HEK293 (cell line): Measurements from ENCODE around the gene WDR17.

Experiments
- IKZF3 ChIP-seq: fragments of 450-650 bp; IDR thresholded peaks from 2 replicates; pipeline ENCODE4 v1.5.0; 2018; ENCODE audit warnings: missing biosample characterization, mild to moderate bottlenecking, missing genetic modification characterization, moderate library complexity
- OSR2 ChIP-seq: fragments of 450-650 bp; formaldehyde crosslinking; IDR thresholded peaks from 2 replicates; pipeline ENCODE4 v1.5.1; 2016; ENCODE audit warnings: missing biosample characterization, missing genetic modification characterization
- PRDM4 ChIP-seq: fragments of 450-650 bp; formaldehyde crosslinking; IDR thresholded peaks from 2 replicates; pipeline ENCODE4 v1.5.1; 2017; ENCODE audit warnings: missing biosample characterization, missing genetic modification characterization
- SCRT2 ChIP-seq: fragments of 450-650 bp; formaldehyde crosslinking; IDR thresholded peaks from 2 replicates; pipeline ENCODE4 v1.5.1; 2016; ENCODE audit warnings: missing biosample characterization, missing genetic modification characterization
- SP3 ChIP-seq: fragments of 450-650 bp; formaldehyde crosslinking; IDR thresholded peaks from 2 replicates; pipeline ENCODE4 v1.5.1; 2016; ENCODE audit warnings: missing biosample characterization, missing genetic modification characterization
- WT1 ChIP-seq: fragments of 450-650 bp; formaldehyde crosslinking; IDR thresholded peaks from 2 replicates; pipeline ENCODE4 v1.5.1; 2016; ENCODE audit warnings: missing biosample characterization, missing genetic modification characterization
- ZFP3 ChIP-seq: fragments of 450-650 bp; formaldehyde crosslinking; IDR thresholded peaks from 2 replicates; pipeline ENCODE4 v1.5.1; 2016; ENCODE audit warnings: low read depth, missing biosample characterization, missing genetic modification characterization
- ZNF148 ChIP-seq: fragments of 450-650 bp; formaldehyde crosslinking; IDR thresholded peaks from 2 replicates; pipeline ENCODE4 v1.5.0; 2017; ENCODE audit warnings: missing biosample characterization, missing genetic modification characterization, borderline replicate concordance
- ZNF24 ChIP-seq: fragments of 450-650 bp; formaldehyde crosslinking; IDR thresholded peaks from 2 replicates; pipeline ENCODE4 v1.5.1; 2016; ENCODE audit warnings: missing biosample characterization, missing genetic modification characterization
- ZNF518A ChIP-seq: fragments of 450-650 bp; formaldehyde crosslinking; conservative IDR thresholded peaks from 2 replicates; pipeline ENCODE4 v1.5.1; 2016; ENCODE audit warnings: low read depth, missing biosample characterization, missing genetic modification characterization
- ZNF548 ChIP-seq: fragments of 450-650 bp; formaldehyde crosslinking; IDR thresholded peaks from 2 replicates; pipeline ENCODE4 v1.5.1; 2016; ENCODE audit warnings: missing biosample characterization, missing genetic modification characterization
- ZNF580 ChIP-seq: fragments of 450-650 bp; formaldehyde crosslinking; IDR thresholded peaks from 2 replicates; pipeline ENCODE4 v1.5.1; 2016; ENCODE audit warnings: missing biosample characterization, missing genetic modification characterization
- ZNF629 ChIP-seq: fragments of 450-650 bp; formaldehyde crosslinking; IDR thresholded peaks from 2 replicates; pipeline ENCODE4 v1.5.1; 2017; ENCODE audit warnings: missing biosample characterization, missing genetic modification characterization
- ZNF639 ChIP-seq: fragments of 450-650 bp; formaldehyde crosslinking; IDR thresholded peaks from 2 replicates; pipeline ENCODE4 v1.5.1; 2016; ENCODE audit warnings: missing biosample characterization, missing genetic modification characterization
- ZNF692 ChIP-seq: fragments of 450-650 bp; formaldehyde crosslinking; IDR thresholded peaks from 2 replicates; pipeline ENCODE4 v1.5.1; 2016; ENCODE audit warnings: missing biosample characterization, missing genetic modification characterization
- ZNF768 ChIP-seq: fragments of 450-650 bp; formaldehyde crosslinking; IDR thresholded peaks from 2 replicates; pipeline ENCODE4 v1.5.1; 2018; ENCODE audit warnings: missing biosample characterization, mild to moderate bottlenecking, missing genetic modification characterization
- ZNF843 ChIP-seq: fragments of 450-650 bp; formaldehyde crosslinking; IDR thresholded peaks from 2 replicates; pipeline ENCODE4 v1.5.1; 2016; ENCODE audit warnings: missing biosample characterization, missing genetic modification characterization
- ZXDB ChIP-seq: fragments of 450-650 bp; formaldehyde crosslinking; IDR thresholded peaks from 2 replicates; pipeline ENCODE4 v1.5.1; 2016; ENCODE audit warnings: missing biosample characterization, missing genetic modification characterization
- TF ChIP-seq, protein P1 (sequence below): fragments of 450-650 bp; formaldehyde crosslinking; IDR thresholded peaks from 2 replicates; pipeline ENCODE4 v1.5.1; 2016; ENCODE audit warnings: missing biosample characterization, missing genetic modification characterization
- TF ChIP-seq, protein P2 (sequence below): fragments of 450-650 bp; formaldehyde crosslinking; IDR thresholded peaks from 2 replicates; pipeline ENCODE4 v1.5.1; 2016; ENCODE audit warnings: missing biosample characterization, missing genetic modification characterization, borderline replicate concordance

The WDR17 gene

GRCh38 chr4:176207839-176208238 is 142.2 kb downstream of the WDR17 start (continued):
- TF ChIP-seq ZNF692 (tag by site-specific recombination) (0 out of 2 replicates have a peak, but pooled peaks have one; percentile 43), ZNF843 (tag by site-specific recombination) (peak; percentile 97), SCRT2 (tag by site-specific recombination) (no peak), ZNF548 (tag by site-specific recombination) (no peak), ZFP3 (tag by site-specific recombination) (no peak), IKZF3 (tag by site-specific recombination) (peak; percentile 41; the same call in 1 of the 2 replicates), OSR2 (tag by site-specific recombination) (peak; percentile 85), ZNF629 (tag by site-specific recombination) (peak; percentile 98), WT1 (peak; percentile 78), SP3 (tag by site-specific recombination) (peak; percentile 53; the same call in 1 of the 2 replicates), ZNF148 (tag by site-specific recombination) (no peak), ZNF24 (tag by site-specific recombination) (peak; percentile 80; the same call in 1 of the 2 replicates), PRDM4 (tag by site-specific recombination) (peak; percentile 60; the same call in 1 of the 2 replicates), ZNF639 (tag by site-specific recombination) (peak; percentile 79; the same call in 1 of the 2 replicates), ZNF518A (tag by site-specific recombination) (peak; percentile 36; the same call in 1 of the 2 replicates), ZNF580 (tag by site-specific recombination) (peak; percentile 66; the same call in 1 of the 2 replicates), ZXDB (tag by site-specific recombination) (peak; percentile 86), ZNF768 (tag by site-specific recombination) (no peak)
- TF ChIP-seq, protein P1, sequence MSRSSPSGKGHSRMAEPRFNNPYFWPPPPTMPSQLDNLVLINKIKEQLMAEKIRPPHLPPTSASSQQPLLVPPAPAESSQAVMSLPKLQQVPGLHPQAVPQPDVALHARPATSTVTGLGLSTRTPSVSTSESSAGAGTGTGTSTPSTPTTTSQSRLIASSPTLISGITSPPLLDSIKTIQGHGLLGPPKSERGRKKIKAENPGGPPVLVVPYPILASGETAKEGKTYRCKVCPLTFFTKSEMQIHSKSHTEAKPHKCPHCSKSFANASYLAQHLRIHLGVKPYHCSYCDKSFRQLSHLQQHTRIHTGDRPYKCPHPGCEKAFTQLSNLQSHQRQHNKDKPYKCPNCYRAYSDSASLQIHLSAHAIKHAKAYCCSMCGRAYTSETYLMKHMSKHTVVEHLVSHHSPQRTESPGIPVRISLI (tag by site-specific recombination), result peak; percentile 88
- TF ChIP-seq, protein P2, sequence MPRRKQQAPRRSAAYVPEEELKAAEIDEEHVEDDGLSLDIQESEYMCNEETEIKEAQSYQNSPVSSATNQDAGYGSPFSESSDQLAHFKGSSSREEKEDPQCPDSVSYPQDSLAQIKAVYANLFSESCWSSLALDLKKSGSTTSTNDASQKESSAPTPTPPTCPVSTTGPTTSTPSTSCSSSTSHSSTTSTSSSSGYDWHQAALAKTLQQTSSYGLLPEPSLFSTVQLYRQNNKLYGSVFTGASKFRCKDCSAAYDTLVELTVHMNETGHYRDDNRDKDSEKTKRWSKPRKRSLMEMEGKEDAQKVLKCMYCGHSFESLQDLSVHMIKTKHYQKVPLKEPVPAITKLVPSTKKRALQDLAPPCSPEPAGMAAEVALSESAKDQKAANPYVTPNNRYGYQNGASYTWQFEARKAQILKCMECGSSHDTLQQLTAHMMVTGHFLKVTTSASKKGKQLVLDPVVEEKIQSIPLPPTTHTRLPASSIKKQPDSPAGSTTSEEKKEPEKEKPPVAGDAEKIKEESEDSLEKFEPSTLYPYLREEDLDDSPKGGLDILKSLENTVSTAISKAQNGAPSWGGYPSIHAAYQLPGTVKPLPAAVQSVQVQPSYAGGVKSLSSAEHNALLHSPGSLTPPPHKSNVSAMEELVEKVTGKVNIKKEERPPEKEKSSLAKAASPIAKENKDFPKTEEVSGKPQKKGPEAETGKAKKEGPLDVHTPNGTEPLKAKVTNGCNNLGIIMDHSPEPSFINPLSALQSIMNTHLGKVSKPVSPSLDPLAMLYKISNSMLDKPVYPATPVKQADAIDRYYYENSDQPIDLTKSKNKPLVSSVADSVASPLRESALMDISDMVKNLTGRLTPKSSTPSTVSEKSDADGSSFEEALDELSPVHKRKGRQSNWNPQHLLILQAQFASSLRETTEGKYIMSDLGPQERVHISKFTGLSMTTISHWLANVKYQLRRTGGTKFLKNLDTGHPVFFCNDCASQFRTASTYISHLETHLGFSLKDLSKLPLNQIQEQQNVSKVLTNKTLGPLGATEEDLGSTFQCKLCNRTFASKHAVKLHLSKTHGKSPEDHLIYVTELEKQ, result peak; percentile 49; the same call in 1 of the 2 replicates
